ENCODE results near the gene ROBO1. TPM values are rescaled to one million over a fixed set of nuclear protein-coding genes. Genes with fewer than 3 reads are reported as not detected.

Gene ROBO1
- total RNA-seq, 1 donor from 2014 or later, result 19.4 TPM

DNA sequence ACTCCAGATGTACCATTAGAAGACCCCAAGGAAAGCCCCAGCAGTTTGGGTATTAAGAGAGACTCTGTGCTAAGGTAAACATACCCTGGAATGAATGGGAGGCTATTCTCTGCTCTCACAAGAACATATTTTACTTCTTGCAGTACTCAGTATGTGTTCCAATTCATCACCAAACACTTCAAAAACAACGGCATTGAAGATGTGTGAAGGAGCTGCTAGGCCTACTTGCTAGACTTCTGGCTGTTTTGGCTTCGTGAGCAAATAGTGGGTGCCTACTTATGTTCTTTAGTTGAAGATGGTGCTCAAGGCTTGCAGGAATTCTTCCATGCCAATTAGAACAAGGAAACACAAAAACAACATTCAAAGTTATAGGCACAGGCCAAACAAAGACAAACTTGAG lies 514.5 kb downstream of the ROBO1 start:
- TF ChIP-seq, protein P1, sequence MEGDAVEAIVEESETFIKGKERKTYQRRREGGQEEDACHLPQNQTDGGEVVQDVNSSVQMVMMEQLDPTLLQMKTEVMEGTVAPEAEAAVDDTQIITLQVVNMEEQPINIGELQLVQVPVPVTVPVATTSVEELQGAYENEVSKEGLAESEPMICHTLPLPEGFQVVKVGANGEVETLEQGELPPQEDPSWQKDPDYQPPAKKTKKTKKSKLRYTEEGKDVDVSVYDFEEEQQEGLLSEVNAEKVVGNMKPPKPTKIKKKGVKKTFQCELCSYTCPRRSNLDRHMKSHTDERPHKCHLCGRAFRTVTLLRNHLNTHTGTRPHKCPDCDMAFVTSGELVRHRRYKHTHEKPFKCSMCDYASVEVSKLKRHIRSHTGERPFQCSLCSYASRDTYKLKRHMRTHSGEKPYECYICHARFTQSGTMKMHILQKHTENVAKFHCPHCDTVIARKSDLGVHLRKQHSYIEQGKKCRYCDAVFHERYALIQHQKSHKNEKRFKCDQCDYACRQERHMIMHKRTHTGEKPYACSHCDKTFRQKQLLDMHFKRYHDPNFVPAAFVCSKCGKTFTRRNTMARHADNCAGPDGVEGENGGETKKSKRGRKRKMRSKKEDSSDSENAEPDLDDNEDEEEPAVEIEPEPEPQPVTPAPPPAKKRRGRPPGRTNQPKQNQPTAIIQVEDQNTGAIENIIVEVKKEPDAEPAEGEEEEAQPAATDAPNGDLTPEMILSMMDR (conservative IDR thresholded peaks at IDR 0.05; ENCODE audit: low read depth, low read length), result no peak
- no peak overlapping the region for H3K4me3 ChIP-seq (ENCODE audit: low read depth, low read length)
- DNase-seq (ENCODE audit: low read depth), result no peak

DNA sequence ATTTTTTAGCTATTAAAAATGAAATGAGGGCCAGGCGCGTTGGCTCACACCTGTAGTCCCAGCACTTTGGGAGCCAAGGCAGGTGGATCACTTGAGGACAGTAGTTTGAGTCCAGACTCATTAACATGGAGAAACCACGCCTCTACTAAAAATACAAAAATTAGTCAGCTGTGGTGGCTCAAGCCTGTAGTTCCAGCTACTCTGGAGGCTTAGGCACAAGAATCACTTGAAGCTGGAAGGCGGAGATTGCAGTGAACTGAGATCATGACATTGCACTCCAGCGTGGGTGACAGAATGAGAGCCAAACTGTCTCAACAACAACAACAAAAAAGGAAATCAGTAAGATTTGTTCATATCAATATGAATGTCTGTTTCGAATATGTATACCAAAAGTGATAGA lies 517.1 kb downstream of the ROBO1 start:
- TF ChIP-seq, protein P1 (conservative IDR thresholded peaks at IDR 0.05; ENCODE audit: low read depth, low read length), result no peak
- H3K4me3 ChIP-seq (ENCODE audit: low read depth, low read length), result no peak overlapping the region
- DNase-seq (ENCODE audit: low read depth), result no peak

DNA sequence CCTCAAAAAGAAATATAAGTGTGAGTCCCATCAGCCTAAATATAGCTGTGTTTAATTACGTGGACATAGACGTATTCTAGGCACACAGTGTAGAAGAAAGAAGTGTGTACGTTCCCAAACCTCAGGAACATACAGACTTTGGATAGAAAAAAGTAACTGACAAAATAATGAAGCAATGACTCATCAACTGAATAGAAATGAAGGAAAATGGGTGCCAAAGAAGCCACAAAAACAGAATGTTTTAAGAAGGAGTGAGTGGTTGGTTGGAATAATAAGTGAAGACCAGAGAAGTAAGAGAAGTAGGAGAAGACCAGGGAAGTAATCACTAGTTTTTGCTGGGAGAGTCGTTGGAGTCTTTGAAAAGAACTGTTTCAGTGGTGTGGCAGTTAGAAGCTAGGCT lies 518.1 kb downstream of the ROBO1 start:
- DNase-seq (ENCODE audit: low read depth), result no peak
- no peak overlapping the region for H3K4me3 ChIP-seq (ENCODE audit: low read depth, low read length)
- TF ChIP-seq, protein P1 (conservative IDR thresholded peaks at IDR 0.05; ENCODE audit: low read depth, low read length), result no peak

DNA sequence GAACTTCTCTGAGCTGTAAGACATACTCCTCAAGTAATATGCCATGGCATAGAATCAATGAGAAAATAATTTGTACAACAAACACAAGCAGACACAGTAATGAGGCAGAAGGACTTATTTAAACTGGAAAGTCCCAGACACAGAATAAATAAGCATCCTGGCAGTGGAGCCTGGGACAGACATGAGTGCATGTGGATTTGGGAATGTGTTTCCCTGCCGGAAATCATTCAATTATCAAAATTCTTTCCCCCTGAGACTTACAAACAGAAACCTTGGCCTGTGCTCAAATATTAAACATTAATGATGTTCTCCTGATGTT lies 520.1 kb downstream of the ROBO1 start:
- H3K4me3 ChIP-seq (ENCODE audit: low read depth, low read length), result no peak overlapping the region
- TF ChIP-seq, protein P1 (conservative IDR thresholded peaks at IDR 0.05; ENCODE audit: low read depth, low read length), result no peak
- DNase-seq (ENCODE audit: low read depth), result no peak

GRCh38 chr3:79246875-79247724 lies 520.7 kb downstream of the ROBO1 start:
- TF ChIP-seq, protein P1 (conservative IDR thresholded peaks at IDR 0.05; ENCODE audit: low read depth, low read length), result no peak

DNA sequence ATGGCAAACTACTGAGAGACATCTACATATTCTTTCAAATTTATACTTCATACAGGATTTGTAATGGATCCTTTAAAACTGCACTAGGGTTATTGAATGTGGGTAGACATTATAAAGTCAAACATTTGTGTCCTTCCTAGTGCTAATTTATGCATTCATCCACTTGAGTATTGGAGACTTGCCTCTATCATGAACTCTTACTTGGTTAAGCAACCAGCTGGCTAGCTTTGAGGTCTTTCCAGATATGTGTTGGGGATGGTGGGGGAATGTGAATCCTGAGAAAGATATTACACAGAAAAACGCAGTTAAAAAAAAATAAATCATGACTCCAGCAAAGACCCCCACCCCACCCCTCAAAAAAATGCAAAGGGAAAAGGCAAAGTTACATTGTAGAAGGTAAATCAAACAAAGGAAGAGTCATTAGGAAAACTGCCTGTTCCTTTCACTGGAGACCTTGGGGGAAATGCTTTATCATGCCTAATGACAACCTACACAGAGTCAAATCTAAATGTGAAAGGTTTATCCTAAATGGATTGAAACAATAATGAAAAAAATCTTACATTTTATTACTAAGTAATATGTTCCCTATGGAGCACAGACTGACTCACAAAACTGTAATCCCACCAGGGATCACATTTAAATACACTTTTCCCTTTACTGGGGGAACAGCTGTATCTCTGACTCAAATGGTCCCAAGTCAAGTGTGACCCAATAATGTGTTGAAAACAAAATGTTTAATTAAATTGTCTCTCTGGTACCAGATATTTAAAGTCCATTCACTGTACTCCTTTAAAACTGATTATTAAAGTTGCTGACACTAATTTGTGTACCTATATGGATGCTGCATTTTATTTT lies 522.3 kb downstream of the ROBO1 start:
- no peak for DNase-seq (ENCODE audit: low read depth)
- TF ChIP-seq, protein P1 (conservative IDR thresholded peaks at IDR 0.05; ENCODE audit: low read depth, low read length), result no peak
- H3K4me3 ChIP-seq (ENCODE audit: low read depth, low read length), result no peak overlapping the region

More at GRCh38 chr3:79246875-79247724, 520.7 kb downstream of the ROBO1 start:
- no peak overlapping the region for H3K4me3 ChIP-seq (ENCODE audit: low read depth, low read length)
- DNase-seq (ENCODE audit: low read depth), result no peak

Measured in epithelial cell of proximal tubule (primary cell).